HG03432 (cell line): ENCODE data around the gene BTF3.

Experiments
- ATAC-seq: cut with Tn5 transposase; IDR thresholded peaks from one replicate; pipeline ENCODE4 v1.9.1; 2021; ENCODE audit warnings: mild to moderate bottlenecking, moderate library complexity; ENCODE audit not compliant: unreplicated experiment

Gene BTF3

GRCh38 chr5:73519531-73520283 lies 21.5 kb downstream of the BTF3 start:
- ATAC-seq = peak; percentile 96

DNA sequence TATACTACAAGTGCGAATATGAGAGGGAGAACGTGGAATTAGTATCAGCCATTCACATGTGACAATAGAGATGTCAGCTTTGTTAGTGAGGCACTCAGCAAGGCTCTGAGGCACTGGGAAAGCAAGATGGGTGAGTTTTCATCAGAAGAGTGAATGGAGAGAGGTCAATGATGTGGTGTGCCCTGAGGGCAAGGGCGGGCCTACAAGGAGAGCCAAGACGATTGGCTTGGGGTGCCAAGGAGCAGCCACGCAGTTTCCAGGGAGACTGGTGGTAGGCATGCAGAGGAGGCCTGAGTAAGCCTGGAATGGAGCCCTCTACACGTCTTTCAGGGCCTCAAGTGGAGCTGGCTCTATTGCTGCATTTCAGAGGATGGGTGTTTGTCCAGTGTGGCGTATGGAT lies 24.7 kb downstream of the BTF3 start:
- ATAC-seq = no peak

DNA sequence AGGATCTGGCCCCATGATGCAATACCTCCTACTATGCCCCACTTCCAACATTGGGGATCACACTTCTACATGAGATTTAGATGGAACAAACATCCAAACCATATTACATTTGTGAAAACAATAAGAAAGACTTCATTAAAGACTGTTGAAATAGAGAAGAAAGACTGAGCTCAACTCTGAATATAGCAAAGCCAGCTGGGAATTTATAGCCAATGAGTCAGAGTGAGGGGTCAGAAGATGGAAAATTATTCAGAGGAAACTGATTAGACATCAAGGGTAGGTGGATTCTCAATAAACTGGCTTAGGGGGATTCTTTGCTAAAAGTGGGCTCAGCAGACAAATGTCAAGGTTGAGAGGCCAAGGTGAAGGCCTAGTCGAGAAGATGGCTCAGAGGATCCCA lies 25.6 kb downstream of the BTF3 start:
- no peak for ATAC-seq

- no peak for ATAC-seq
Observed at GRCh38 chr5:73525606-73526203, 27.5 kb downstream of the BTF3 start.

GRCh38 chr5:73528248-73528647 lies 30.0 kb downstream of the BTF3 start:
- no peak for ATAC-seq

- ATAC-seq = no peak
Observed at GRCh38 chr5:73529081-73529480, 30.8 kb downstream of the BTF3 start.

DNA sequence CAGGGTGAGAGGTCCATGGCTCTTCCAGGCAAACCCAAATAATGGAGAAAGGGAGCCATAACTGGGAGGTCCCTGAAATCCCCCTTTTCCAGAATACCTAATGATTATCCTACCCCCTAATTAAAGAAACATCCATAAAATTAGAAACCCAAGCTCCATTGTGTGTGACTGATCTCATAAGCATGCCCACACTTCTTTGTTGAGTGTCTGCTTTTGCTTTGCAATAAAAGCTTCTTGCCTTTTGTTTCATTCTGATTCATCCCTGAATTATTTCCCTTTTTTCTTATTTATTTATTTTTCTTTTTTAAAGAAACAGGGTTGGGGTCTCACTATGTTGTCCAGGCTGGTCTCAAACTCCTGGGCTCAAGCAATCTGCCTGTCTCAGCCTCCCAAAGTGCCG lies 33.1 kb downstream of the BTF3 start:
- no peak for ATAC-seq

GRCh38 chr5:73532195-73532594 lies 34.0 kb downstream of the BTF3 start:
- ATAC-seq = no peak

- no peak for ATAC-seq
Observed at GRCh38 chr5:73534011-73534644, 35.9 kb downstream of the BTF3 start.

DNA sequence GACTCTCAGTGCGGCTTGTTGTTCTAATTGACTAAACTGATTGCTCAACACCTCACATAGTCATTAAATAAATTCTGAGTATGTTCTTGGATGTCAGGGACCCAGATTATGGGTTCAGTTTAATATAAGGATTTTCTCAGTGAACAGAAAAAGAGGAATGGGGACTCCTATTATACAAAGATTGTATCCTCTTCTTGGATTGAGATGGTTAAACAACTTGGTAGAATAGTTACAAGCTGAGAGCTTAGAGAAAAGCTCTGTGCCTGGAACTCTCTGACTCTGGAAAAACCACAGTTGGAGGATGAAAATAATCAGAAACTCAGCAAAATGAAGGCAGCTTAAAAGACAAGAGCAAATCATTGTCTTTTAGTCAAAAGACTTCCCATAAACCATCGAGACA lies 36.7 kb downstream of the BTF3 start:
- ATAC-seq = no peak

DNA sequence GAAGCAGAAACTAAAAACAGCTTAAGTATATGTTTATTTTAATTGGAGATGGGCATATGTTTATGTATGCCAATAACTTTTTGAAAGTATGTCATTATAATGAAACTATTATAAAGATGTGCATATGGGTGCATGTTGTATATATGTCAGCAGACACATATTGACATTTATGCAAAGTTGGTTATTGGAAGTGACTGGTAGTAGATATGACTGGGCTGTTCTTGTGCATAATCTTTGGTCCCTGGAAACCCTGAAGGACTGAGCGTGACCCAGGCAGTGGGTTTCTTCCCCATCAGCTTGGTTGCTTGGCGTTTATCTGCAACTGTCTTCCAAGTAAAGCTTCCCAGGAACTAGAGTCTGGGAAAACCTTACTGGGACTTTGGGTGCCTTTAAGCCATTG lies 41.5 kb downstream of the BTF3 start:
- no peak for ATAC-seq

GRCh38 chr5:73540192-73540591 lies 42.0 kb downstream of the BTF3 start:
- no peak for ATAC-seq

DNA sequence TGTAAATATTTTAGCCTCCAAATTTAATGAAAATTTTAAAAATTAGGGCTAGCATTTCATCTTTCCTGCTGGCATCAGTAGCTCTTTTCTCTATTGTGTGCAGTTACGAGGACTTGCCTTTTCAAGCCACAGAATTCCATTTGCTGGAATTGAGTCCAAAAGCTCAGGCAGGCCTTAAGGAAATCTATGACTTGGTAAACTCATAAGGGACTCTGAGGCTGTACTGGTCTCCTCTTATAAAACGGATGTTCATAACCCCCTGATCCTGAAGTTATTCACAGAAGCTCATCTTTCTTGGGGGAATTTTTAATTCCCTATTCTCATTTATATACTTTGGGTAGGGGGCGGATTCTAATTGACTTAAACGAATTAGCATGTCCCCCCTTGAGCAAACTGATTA lies 43.8 kb downstream of the BTF3 start:
- no peak for ATAC-seq

- no peak for ATAC-seq
Observed at GRCh38 chr5:73544429-73545402, 46.5 kb downstream of the BTF3 start.

GRCh38 chr5:73545403-73545779 lies 47.1 kb downstream of the BTF3 start:
- ATAC-seq = no peak

- ATAC-seq = no peak
Observed at GRCh38 chr5:73550016-73550415, 51.8 kb downstream of the BTF3 start.

DNA sequence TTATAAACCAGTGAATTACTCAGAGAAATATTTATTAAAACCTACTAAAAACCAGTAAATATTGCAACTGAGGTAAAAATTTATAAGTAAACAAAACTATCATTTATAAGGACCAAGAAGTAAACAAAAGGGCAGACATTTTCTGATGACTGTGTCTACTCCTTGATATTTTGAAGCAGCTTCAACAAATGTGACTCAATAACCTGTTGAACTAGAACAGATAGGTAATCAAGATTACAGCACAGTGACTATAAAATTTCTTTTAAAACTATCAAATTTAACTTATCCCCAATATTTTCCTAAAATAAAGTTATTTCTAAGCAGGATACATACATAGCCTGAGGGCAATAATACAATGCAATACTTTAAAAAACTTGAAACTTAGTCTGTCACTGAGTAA lies 54.4 kb downstream of the BTF3 start:
- ATAC-seq = no peak
